ENCODE results near the gene RPS6KA3. TPM values are rescaled to one million over a fixed set of nuclear protein-coding genes. Genes with fewer than 3 reads are reported as not detected.

Gene RPS6KA3
- total RNA-seq, 1 experiment from 2014 or later = 9.2 TPM

- Histone ChIP-seq H3K4me2 (ENCODE audit: insufficient read depth, insufficient read length, low read length) (no peak overlapping the region), H3K23me2 (ENCODE audit: insufficient read length, low read depth, low read length, poor library complexity, severe bottlenecking) (no peaks in the 10 kb centered on the region), H3K14ac (ENCODE audit: insufficient read depth, low read length) (no peak overlapping the region), H3K9ac (ENCODE audit: extremely low read depth, insufficient read length, low read length) (no peak overlapping the region), H4K91ac (ENCODE audit: insufficient read length, low read depth, low read length) (no peak overlapping the region), H3K79me2 (ENCODE audit: insufficient read depth, low read length) (no peaks in the 10 kb centered on the region), H2BK120ac (ENCODE audit: low read depth, low read length, poor library complexity, severe bottlenecking) (no peak overlapping the region), H3K27ac (ENCODE audit: insufficient read length, low read depth, low read length) (no peak overlapping the region), H3K56ac (ENCODE audit: insufficient read length, low read depth, low read length) (no peak overlapping the region), H3K79me1 (ENCODE audit: insufficient read depth, low read depth, low read length, poor library complexity, severe bottlenecking) (no peaks in the 10 kb centered on the region), H4K20me1 (ENCODE audit: control insufficient read depth, insufficient read depth, insufficient read length) (no peaks in the 10 kb centered on the region), H3K4ac (ENCODE audit: low read depth, low read length) (no peak overlapping the region), H2BK20ac (ENCODE audit: low read depth, low read length, poor library complexity, severe bottlenecking) (no peak overlapping the region), H3K23ac (ENCODE audit: insufficient read length, low read depth, low read length) (no peak overlapping the region), H3K4me1 (ENCODE audit: insufficient read depth, low read length) (no peaks in the 10 kb centered on the region), H2AK5ac (ENCODE audit: insufficient read length, low read length) (no peak overlapping the region), H3T11ph (ENCODE audit: low read length) (no peak overlapping the region), H3K18ac (ENCODE audit: insufficient read length, low read depth, low read length) (no peak overlapping the region), H2BK12ac (ENCODE audit: insufficient read length, low read depth, low read length) (no peak overlapping the region), H3K9me3 (ENCODE audit: control insufficient read depth, low read depth, low read length) (peaks cover 19% of the 10 kb centered on the region), H4K8ac (replicated peaks; ENCODE audit: insufficient read length, low read depth, low read length) (no peak overlapping the region), H3K27me3 (ENCODE audit: insufficient read depth, low read length) (no peaks in the 10 kb centered on the region), H2BK5ac (ENCODE audit: insufficient read length, low read length) (no peak overlapping the region), H4K5ac (ENCODE audit: insufficient read length, low read depth, low read length) (no peak overlapping the region), H2BK15ac (ENCODE audit: low read depth, low read length) (no peak overlapping the region), H2AFZ (ENCODE audit: low read length) (no peak overlapping the region)
- H3K4me3 Mint-ChIP-seq = no peak overlapping the region
- H3K9me3 Mint-ChIP-seq = peaks cover 61 to 79% of the 10 kb centered on the region in 2 experiments
- no peak overlapping the region for H3K27ac Mint-ChIP-seq
- no CpG with 5 or more reads among the region's 1 CpG for WGBS (ENCODE audit: extremely low coverage, insufficient read length, low lambda C conversion rate)
- H3K27me3 Mint-ChIP-seq (ENCODE audit: low read depth) = peaks cover 5% of the 10 kb centered on the region
- TF ChIP-seq CTCF (conservative IDR thresholded peaks at IDR 0.05) = no peak
- DNase-seq = no peak
- peaks cover 0 to 2% (median 0%) of the 10 kb centered on the region in 3 experiments; a peak in 1 of 7 replicates for H3K36me3 Mint-ChIP-seq (ENCODE audit: insufficient read depth in 1 of 3, low read depth in 3 of 3)
- H3K4me1 Mint-ChIP-seq = 0 out of 4 replicates have a peak, but pooled peaks cover 0 to 5% of the 10 kb centered on the region in 2 experiments
These were observed 45.3 kb upstream of the RPS6KA3 start for GRCh38 chrX:20312018-20312417.
